Activated CD4-positive, alpha-beta memory T cell treated with anti-CD3 and anti-CD28 coated beads for 36 hours (primary cell): ENCODE measurements around the gene DHFR. TPM values are rescaled to one million over a fixed set of nuclear protein-coding genes. Genes with fewer than 3 reads are reported as not detected.

Experiments used
- CTCF ChIA-PET: fragments of 350-600 bp; sonication (Branson Sonifier 250); formaldehyde crosslinking; loops from one replicate; lab custom pipeline; 2021; ENCODE audit warnings: antibody characterized with exemption, inconsistent platforms; lab: Charles Lee
- POLR2A ChIA-PET: fragments of 350-600 bp; sonication (Branson Sonifier 250); formaldehyde crosslinking; loops from one replicate; lab custom pipeline; 2021; ENCODE audit warnings: antibody characterized with exemption; lab: Charles Lee
- DNase-seq: peaks from one replicate; pipeline ENCODE4 v3.0.0-alpha.2; 2020
- H3K27ac Mint-ChIP-seq: one replicate; pipeline ENCODE4 v1.8.0; 2021; ENCODE audit warnings: mixed read lengths
- H3K27me3 Mint-ChIP-seq: one replicate; pipeline ENCODE4 v1.8.0; 2021; ENCODE audit warnings: mixed read lengths
- H3K36me3 Mint-ChIP-seq: one replicate; pipeline ENCODE4 v1.8.0; 2021; ENCODE audit warnings: mixed read lengths
- H3K4me1 Mint-ChIP-seq: one replicate; pipeline ENCODE4 v1.8.0; 2021; ENCODE audit warnings: low read depth, mixed read lengths
- H3K4me3 Mint-ChIP-seq: one replicate; pipeline ENCODE4 v1.8.0; 2021; ENCODE audit warnings: mild to moderate bottlenecking, mixed read lengths
- H3K9me3 Mint-ChIP-seq: one replicate; pipeline ENCODE4 v1.8.0; 2021; ENCODE audit warnings: mixed read lengths
- intact Hi-C: fragments of 100-400 bp; cut with micrococcal nuclease; formaldehyde crosslinking; loops from one replicate; pipeline ENCODE4 v1.15.1; 2023
- total RNA-seq, 2 experiments: library from RNA; stranded (reverse); gene quantifications; one replicate each; pipeline ENCODE4 v1.2.3, GENCODE V29; 2021

The DHFR gene
- total RNA-seq, result 100 to 1,000 TPM; 108 to 110 TPM

DNA sequence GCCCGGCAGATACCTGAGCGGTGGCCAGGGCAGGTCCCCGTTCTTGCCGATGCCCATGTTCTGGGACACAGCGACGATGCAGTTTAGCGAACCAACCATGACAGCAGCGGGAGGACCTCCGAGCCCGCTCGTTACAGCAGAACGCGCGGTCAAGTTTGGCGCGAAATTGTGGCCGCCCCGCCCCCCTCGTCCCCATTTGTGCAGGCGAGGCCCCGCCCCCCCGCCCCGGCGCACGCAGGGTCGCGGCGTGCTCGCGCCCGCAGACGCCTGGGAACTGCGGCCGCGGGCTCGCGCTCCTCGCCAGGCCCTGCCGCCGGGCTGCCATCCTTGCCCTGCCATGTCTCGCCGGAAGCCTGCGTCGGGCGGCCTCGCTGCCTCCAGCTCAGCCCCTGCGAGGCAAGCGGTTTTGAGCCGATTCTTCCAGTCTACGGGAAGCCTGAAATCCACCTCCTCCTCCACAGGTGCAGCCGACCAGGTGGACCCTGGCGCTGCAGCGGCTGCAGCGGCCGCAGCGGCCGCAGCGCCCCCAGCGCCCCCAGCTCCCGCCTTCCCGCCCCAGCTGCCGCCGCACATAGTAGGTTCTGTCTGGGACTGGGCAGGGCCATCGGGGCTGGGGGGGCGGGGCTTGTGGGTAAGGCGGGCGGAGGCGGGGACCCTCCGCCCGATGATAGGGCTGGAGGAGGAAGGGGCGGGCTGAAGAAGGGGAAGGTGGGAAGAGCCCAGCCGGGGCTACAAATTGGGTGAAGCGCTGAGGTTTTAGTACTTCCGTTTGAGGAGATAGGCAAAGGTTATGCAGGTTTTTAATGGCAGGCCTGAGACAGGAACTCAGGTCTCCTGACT is at the start of gene DHFR, which contains the start of gene MSH3:
Gene DHFR, minus strand, starts transcription at position 593 of the 840 bp plus-strand sequence. Its CDS starts 494 bp downstream, at position 99.
Gene MSH3, plus strand, starts transcription at position 262 of the 840 bp plus-strand sequence. Its CDS starts 76 bp downstream, at position 338.
- H3K4me3 Mint-ChIP-seq, result peak within 1 kb of the TSS; percentile 82
- H3K27ac Mint-ChIP-seq, result peak within 1 kb of the TSS; percentile 93
- H3K36me3 Mint-ChIP-seq, result peaks cover 38% of the 10 kb centered on the region
- POLR2A ChIA-PET, result interaction anchor here (0.7 to 1.4 kb wide), 5 partner anchors 101 to 647 kb away, joined by 3 to 4 read pairs (median 3); partner anchors contain the start of gene ZCCHC9
- H3K4me1 Mint-ChIP-seq, result peaks cover 20% of the 10 kb centered on the region
- peak; percentile 95 for DNase-seq
- no peaks in the 10 kb centered on the region for H3K9me3 Mint-ChIP-seq
- intact Hi-C loops, result loop anchor here (1.0 to 10.0 kb wide), 8 partner anchors 18 to 1670 kb away; partner anchors contain the start of genes ARSB, FAM151B, JMY and SERINC5
- CTCF ChIA-PET, result interaction anchor here (3.2 kb wide), 2 partner anchors 15 to 17 kb away, joined by 12 read pairs; no protein-coding TSS in a partner anchor
- no peaks in the 10 kb centered on the region for H3K27me3 Mint-ChIP-seq

DNA sequence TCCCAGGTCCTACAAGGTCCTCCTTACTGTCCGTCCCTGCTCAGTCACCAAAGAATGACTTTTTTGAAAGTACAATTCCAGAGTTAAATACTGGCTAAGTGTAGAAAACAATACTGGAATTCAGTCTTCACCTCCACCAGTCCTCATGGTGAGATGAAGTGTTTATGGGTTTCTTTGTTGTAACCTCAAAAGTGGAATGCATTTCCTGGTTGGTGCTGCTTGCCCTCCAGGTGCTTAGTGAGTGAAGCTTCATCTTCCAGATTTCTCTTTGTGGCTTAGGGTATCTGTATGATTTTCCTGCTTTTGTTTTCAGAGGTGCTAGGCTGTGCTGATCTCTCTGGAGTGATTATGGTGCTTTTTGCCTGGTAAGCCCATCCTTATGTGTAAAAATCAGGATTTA is 49.4 kb upstream of the DHFR start:
- ChIA-PET POLR2A (no interaction called here), CTCF (interaction anchor here (0.6 kb wide), 1 partner anchor 404 kb away, joined by 3 read pairs; no protein-coding TSS in a partner anchor)
- Mint-ChIP-seq H3K27me3 (no peaks in the 10 kb centered on the region), H3K36me3 (peaks cover 10% of the 10 kb centered on the region), H3K27ac (no peak overlapping the region), H3K4me3 (no peak overlapping the region), H3K9me3 (no peaks in the 10 kb centered on the region), H3K4me1 (peaks cover 11% of the 10 kb centered on the region)
- intact Hi-C loops, result no loop called here
- DNase-seq, result no peak

GRCh38 chr5:80703747-80704146 is 49.0 kb upstream of the DHFR start:
- no peak for DNase-seq
- ChIA-PET POLR2A (no interaction called here), CTCF (interaction anchor here (0.6 kb wide), 1 partner anchor 405 kb away, joined by 3 read pairs; no protein-coding TSS in a partner anchor)
- Mint-ChIP-seq H3K27me3 (no peaks in the 10 kb centered on the region), H3K4me1 (peaks cover 11% of the 10 kb centered on the region), H3K27ac (no peak overlapping the region), H3K4me3 (no peak overlapping the region), H3K9me3 (no peaks in the 10 kb centered on the region), H3K36me3 (peaks cover 10% of the 10 kb centered on the region)
- intact Hi-C loops, result no loop called here

DNA sequence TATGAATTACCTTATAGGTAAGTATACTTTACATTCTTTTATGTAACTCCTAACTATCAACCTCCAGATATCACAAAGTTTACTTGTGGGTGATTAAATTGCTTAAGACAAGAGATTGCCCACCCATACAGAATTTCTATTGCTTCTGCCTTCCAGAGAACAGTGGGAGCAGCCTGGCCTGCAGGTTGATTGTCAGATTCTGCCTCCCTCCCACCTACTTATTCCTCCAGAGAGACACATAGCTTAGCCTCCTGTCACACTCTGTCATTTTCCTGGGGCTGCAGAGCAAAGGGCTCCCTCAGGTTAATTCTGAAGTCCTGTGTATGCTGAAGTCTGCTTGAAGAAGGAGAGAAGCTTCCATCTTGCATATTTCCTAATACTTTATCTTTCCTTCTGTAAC is 48.5 kb upstream of the DHFR start:
- Mint-ChIP-seq H3K9me3 (no peaks in the 10 kb centered on the region), H3K27ac (no peak overlapping the region), H3K36me3 (peaks cover 10% of the 10 kb centered on the region), H3K27me3 (no peaks in the 10 kb centered on the region), H3K4me1 (peaks cover 11% of the 10 kb centered on the region), H3K4me3 (no peak overlapping the region)
- no peak for DNase-seq
- ChIA-PET CTCF (no interaction called here), POLR2A (no interaction called here)
- intact Hi-C loops, result no loop called here

DNA sequence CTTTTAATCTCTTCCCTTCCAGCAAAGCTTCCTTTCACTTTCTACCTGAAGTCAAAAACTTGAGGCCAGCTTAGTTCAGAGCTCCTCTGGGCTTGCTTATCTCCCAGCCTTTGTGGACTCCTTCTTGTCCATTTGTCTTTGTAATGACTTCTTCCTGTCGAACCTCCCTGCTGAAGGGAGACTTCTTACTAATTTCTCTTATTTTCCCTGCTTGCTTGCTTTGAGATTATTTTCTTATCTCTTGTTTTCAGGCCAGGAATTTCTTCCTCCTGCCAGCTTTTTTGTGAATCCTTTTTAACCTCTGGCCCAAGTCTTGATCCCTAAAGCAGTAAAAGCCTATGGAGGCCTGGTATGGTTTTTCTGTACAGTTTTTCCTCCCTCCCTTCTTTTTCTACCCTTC is 46.8 kb upstream of the DHFR start:
- DNase-seq, result no peak
- peaks cover 7% of the 10 kb centered on the region for H3K36me3 Mint-ChIP-seq
- POLR2A ChIA-PET, result no interaction called here
- intact Hi-C loops, result no loop called here
- peaks cover 11% of the 10 kb centered on the region for H3K4me1 Mint-ChIP-seq
- CTCF ChIA-PET, result no interaction called here
- no peaks in the 10 kb centered on the region for H3K9me3 Mint-ChIP-seq
- no peak overlapping the region for H3K4me3 Mint-ChIP-seq
- H3K27me3 Mint-ChIP-seq, result no peaks in the 10 kb centered on the region
- no peak overlapping the region for H3K27ac Mint-ChIP-seq

DNA sequence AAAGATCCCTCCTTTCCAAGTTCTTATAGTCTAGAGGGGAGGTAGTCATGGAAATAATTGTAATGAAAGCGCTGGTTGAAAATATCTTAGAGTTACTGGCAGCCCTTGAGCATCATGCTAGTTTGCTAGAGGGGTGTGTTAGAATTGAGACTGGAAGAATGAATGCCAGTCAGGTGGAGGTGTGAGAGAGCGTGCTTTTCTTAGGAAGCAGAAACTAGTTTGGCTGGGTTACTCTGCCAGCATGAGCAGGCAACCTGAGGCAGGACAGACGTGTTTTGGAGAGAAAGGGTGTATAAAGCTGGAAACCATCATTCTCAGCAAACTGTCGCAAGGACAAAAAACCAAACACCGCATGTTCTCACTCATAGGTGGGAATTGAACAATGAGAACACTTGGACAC is 43.6 kb upstream of the DHFR start:
- ChIA-PET CTCF (no interaction called here), POLR2A (no interaction called here)
- Mint-ChIP-seq H3K36me3 (peaks cover 5% of the 10 kb centered on the region), H3K4me3 (no peak overlapping the region), H3K4me1 (peaks cover 1% of the 10 kb centered on the region), H3K27me3 (no peaks in the 10 kb centered on the region), H3K9me3 (no peaks in the 10 kb centered on the region), H3K27ac (no peak overlapping the region)
- intact Hi-C loops, result no loop called here
- DNase-seq, result no peak

DNA sequence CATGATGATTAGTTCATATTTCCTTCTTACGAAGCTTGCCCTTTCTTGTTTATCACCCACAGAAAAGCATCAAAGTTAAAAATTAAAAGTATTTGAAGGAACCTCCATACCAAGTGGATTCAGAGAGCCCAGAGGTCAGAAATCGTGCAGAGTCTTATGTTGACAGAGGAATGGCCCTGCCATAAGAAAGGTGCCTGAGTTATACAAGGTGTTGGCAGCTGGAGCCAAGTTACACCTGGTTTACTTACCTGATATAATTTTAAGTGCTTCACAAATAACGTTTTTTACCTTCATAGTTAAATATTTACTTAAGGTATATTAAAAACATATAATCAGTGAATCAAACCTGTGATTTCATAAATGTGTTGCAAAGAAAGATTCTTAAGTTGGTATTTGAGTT is 42.3 kb upstream of the DHFR start:
- ChIA-PET POLR2A (no interaction called here), CTCF (no interaction called here)
- Mint-ChIP-seq H3K36me3 (peaks cover 4% of the 10 kb centered on the region), H3K4me1 (no peaks in the 10 kb centered on the region), H3K27me3 (no peaks in the 10 kb centered on the region), H3K27ac (no peak overlapping the region), H3K9me3 (no peaks in the 10 kb centered on the region), H3K4me3 (no peak overlapping the region)
- DNase-seq, result no peak
- intact Hi-C loops, result no loop called here

GRCh38 chr5:80696450-80696849 is 41.7 kb upstream of the DHFR start:
- intact Hi-C loops, result no loop called here

GRCh38 chr5:80695666-80696065 is 40.9 kb upstream of the DHFR start:
- intact Hi-C loops, result no loop called here
- no peaks in the 10 kb centered on the region for H3K27me3 Mint-ChIP-seq
- peaks cover 3% of the 10 kb centered on the region for H3K36me3 Mint-ChIP-seq
- POLR2A ChIA-PET, result no interaction called here
- CTCF ChIA-PET, result no interaction called here
- no peak overlapping the region for H3K27ac Mint-ChIP-seq
- H3K9me3 Mint-ChIP-seq, result no peaks in the 10 kb centered on the region
- DNase-seq, result no peak
- no peaks in the 10 kb centered on the region for H3K4me1 Mint-ChIP-seq
- no peak overlapping the region for H3K4me3 Mint-ChIP-seq

More at GRCh38 chr5:80696450-80696849, 41.7 kb upstream of the DHFR start:
- POLR2A ChIA-PET, result no interaction called here
- Mint-ChIP-seq H3K36me3 (peaks cover 3% of the 10 kb centered on the region), H3K4me3 (no peak overlapping the region), H3K9me3 (no peaks in the 10 kb centered on the region), H3K27ac (no peak overlapping the region), H3K4me1 (no peaks in the 10 kb centered on the region), H3K27me3 (no peaks in the 10 kb centered on the region)
- CTCF ChIA-PET, result no interaction called here
- no peak for DNase-seq

DNA sequence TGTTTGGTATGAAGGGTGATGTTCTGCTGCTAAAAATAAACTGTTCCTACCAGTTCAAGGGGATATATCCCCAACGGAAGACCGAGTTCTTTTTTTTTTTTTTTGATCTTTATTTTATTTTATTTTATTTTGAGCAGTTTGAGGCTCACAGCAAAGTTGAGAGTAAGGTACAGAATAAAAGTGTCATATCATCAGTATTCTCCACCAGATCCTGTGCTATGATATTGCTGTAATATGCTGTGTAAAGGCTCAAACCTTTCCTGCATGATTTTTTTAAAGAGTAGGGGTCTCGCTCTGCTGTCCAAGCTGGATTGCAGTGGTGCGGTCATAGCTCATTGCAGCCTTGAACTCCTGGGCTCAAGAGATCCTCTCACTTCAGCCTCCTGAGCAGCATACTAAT is 34.8 kb upstream of the DHFR start:
- no peaks in the 10 kb centered on the region for H3K9me3 Mint-ChIP-seq
- no peak overlapping the region for H3K27ac Mint-ChIP-seq
- no peak overlapping the region for H3K4me3 Mint-ChIP-seq
- ChIA-PET POLR2A (no interaction called here), CTCF (interaction anchor here (0.8 to 9.7 kb wide), 3 partner anchors 18 to 504 kb away, joined by 3 to 77 read pairs (median 4); no protein-coding TSS in a partner anchor)
- H3K27me3 Mint-ChIP-seq, result no peaks in the 10 kb centered on the region
- peaks cover 17% of the 10 kb centered on the region for H3K4me1 Mint-ChIP-seq
- intact Hi-C loops, result loop anchor here (2.0 kb wide), 1 partner anchor 65 kb away; no protein-coding TSS in a partner anchor
- peaks cover 5% of the 10 kb centered on the region for H3K36me3 Mint-ChIP-seq
- no peak for DNase-seq

- Mint-ChIP-seq H3K4me3 (no peak overlapping the region), H3K9me3 (no peaks in the 10 kb centered on the region)
- POLR2A ChIA-PET, result no interaction called here
These were observed 34.1 kb upstream of the DHFR start for GRCh38 chr5:80688648-80689420.

More at GRCh38 chr5:80688648-80689420, 34.1 kb upstream of the DHFR start:
- H3K27me3 Mint-ChIP-seq, result no peaks in the 10 kb centered on the region
- CTCF ChIA-PET, result interaction anchor here (0.8 to 9.7 kb wide), 6 partner anchors 17 to 507 kb away, joined by 3 to 77 read pairs (median 4); no protein-coding TSS in a partner anchor
- DNase-seq, result no peak
- no peak overlapping the region for H3K27ac Mint-ChIP-seq
- peaks cover 17% of the 10 kb centered on the region for H3K4me1 Mint-ChIP-seq
- H3K36me3 Mint-ChIP-seq, result peaks cover 11% of the 10 kb centered on the region
- intact Hi-C loops, result loop anchor here (2.0 kb wide), 1 partner anchor 66 kb away; no protein-coding TSS in a partner anchor
